HEK293T (cell line): Measurements from ENCODE around the gene IRF1.

Experiments used
- FOXK2 ChIP-seq: fragments of 450-650 bp; IDR thresholded peaks from 2 replicates; pipeline ENCODE4 v1.6.1; 2016; ENCODE audit warnings: mild to moderate bottlenecking
- FOXM1 ChIP-seq: fragments of 450-650 bp; IDR thresholded peaks from 2 replicates; pipeline ENCODE4 v1.6.1; 2017; ENCODE audit warnings: mild to moderate bottlenecking, borderline replicate concordance
- PKNOX1 ChIP-seq: fragments of 450-650 bp; IDR thresholded peaks from 2 replicates; pipeline ENCODE4 v1.6.1; 2016
- SUZ12 ChIP-seq: fragments of 450-650 bp; IDR thresholded peaks from 2 replicates; pipeline ENCODE4 v1.6.1; 2016; ENCODE audit warnings: mild to moderate bottlenecking

GRCh38 chr5:132444061-132444460 is 46.5 kb downstream of the IRF1 start:
- TF ChIP-seq SUZ12 = no peak
- TF ChIP-seq PKNOX1 = no peak
- no peak for TF ChIP-seq FOXM1
- TF ChIP-seq FOXK2 = no peak
